HCT116 (cell line): Measurements from ENCODE around the gene EPN1.

Experiments
- CTCF ChIP-seq, 3 experiments: fragments of 200-600 bp in 1 of 3; sonication (generic) in 1 of 3; IDR thresholded peaks in 2 of 3; conservative IDR thresholded peaks in 1 of 3; 2 replicates each; pipeline ENCODE4 v1.5.1; 2012 to 2017; ENCODE audit warnings: low read depth in 2 of 3, low read length in 2 of 3, antibody characterized with exemption in 1 of 3, borderline replicate concordance in 1 of 3, control low read depth in 1 of 3, mild to moderate bottlenecking in 1 of 3, mixed read lengths in 1 of 3, mixed run types in 1 of 3, moderate library complexity in 1 of 3; ENCODE audit not compliant: insufficient read depth in 1 of 3
- ELF1 ChIP-seq: IDR thresholded peaks from 2 replicates; pipeline ENCODE4 v1.6.1; 2012; ENCODE audit warnings: low read depth, borderline replicate concordance
- EZH2 ChIP-seq: fragments of 200-600 bp; sonication (generic); IDR thresholded peaks from 2 replicates; pipeline ENCODE4 v1.6.1; 2017; ENCODE audit warnings: antibody characterized with exemption, mixed run types
- EZH2phosphoT487 ChIP-seq: fragments of 200-600 bp; IDR thresholded peaks from 2 replicates; pipeline ENCODE4 v1.6.1; 2018; ENCODE audit warnings: antibody characterized with exemption, borderline replicate concordance
- FOSL1 ChIP-seq: IDR thresholded peaks from 2 replicates; pipeline ENCODE4 v1.6.1; 2012; ENCODE audit warnings: low read depth
- POLR2A ChIP-seq: IDR thresholded peaks from 2 replicates; pipeline ENCODE4 v1.7.0; 2011; ENCODE audit warnings: borderline replicate concordance; ENCODE audit not compliant: insufficient read depth, insufficient read length; ENCODE audit errors: extremely low read depth
- POLR2AphosphoS5 ChIP-seq: IDR thresholded peaks from 2 replicates; pipeline ENCODE4 v1.6.1; 2011; ENCODE audit warnings: mild to moderate bottlenecking, low read depth, low read length, moderate library complexity
- RAD21 ChIP-seq: IDR thresholded peaks from 2 replicates; pipeline ENCODE4 v1.6.1; 2012; ENCODE audit warnings: low read depth, mild to moderate bottlenecking
- SP1 ChIP-seq: IDR thresholded peaks from 2 replicates; pipeline ENCODE4 v1.6.1; 2012; ENCODE audit warnings: low read depth
- TCF7L2 ChIP-seq: IDR thresholded peaks from 2 replicates; pipeline ENCODE4 v1.7.0; 2011; ENCODE audit warnings: borderline replicate concordance, inconsistent platforms; ENCODE audit not compliant: insufficient read depth, insufficient read length; ENCODE audit errors: extremely low read depth
- YY1 ChIP-seq: IDR thresholded peaks from 2 replicates; pipeline ENCODE4 v1.6.1; 2011; ENCODE audit warnings: low read length, low read depth, moderate library complexity, mild to moderate bottlenecking; ENCODE audit not compliant: insufficient replicate concordance; ENCODE audit errors: extremely low read depth
- ZFX ChIP-seq: fragments of 450-650 bp; IDR thresholded peaks from 2 replicates; pipeline ENCODE4 v1.6.1; 2017
- TF ChIP-seq, protein P1 (sequence below): IDR thresholded peaks from 2 replicates; pipeline ENCODE4 v1.6.1; 2012
- TF ChIP-seq, protein P2 (sequence below): IDR thresholded peaks from 2 replicates; pipeline ENCODE4 v1.6.1; 2012; ENCODE audit warnings: low read depth

DNA sequence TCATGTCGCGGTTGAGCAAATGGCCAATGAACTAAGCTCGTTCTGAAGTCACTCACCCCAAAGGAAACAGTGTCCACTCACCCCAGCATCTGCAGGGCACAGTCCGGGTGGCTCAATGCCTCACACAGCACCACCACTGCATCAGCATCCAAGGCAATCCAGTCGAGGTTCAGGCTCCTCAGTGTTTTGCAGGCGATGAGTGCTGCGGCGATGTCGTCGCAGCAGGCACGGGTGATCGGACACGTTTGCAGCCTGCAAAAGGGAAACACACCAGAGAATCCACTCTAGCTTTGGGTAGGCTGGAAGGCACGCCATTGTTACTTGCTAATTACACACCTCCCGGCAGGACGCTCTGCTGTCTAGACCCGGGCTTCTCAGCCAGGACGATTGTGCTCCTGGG lies 36.7 kb downstream of the EPN1 start:
- no peak for TF ChIP-seq EZH2phosphoT487
- no peak for TF ChIP-seq FOSL1
- no peak for TF ChIP-seq CTCF (IDR thresholded peaks at IDR 0.05 in 2 of 3, conservative IDR thresholded peaks at IDR 0.05 in 1 of 3; ENCODE audit: borderline replicate concordance in 1 of 3, insufficient read depth in 1 of 3, low read depth in 2 of 3, low read length in 2 of 3)
- no peak for TF ChIP-seq SP1
- TF ChIP-seq POLR2A, result no peak
- TF ChIP-seq YY1, result no peak
- TF ChIP-seq TCF7L2, result no peak
- TF ChIP-seq EZH2, result no peak
- no peak for TF ChIP-seq ELF1
- TF ChIP-seq RAD21, result no peak
- TF ChIP-seq, protein P1, sequence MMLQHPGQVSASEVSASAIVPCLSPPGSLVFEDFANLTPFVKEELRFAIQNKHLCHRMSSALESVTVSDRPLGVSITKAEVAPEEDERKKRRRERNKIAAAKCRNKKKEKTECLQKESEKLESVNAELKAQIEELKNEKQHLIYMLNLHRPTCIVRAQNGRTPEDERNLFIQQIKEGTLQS, result no peak
- TF ChIP-seq, protein P2, sequence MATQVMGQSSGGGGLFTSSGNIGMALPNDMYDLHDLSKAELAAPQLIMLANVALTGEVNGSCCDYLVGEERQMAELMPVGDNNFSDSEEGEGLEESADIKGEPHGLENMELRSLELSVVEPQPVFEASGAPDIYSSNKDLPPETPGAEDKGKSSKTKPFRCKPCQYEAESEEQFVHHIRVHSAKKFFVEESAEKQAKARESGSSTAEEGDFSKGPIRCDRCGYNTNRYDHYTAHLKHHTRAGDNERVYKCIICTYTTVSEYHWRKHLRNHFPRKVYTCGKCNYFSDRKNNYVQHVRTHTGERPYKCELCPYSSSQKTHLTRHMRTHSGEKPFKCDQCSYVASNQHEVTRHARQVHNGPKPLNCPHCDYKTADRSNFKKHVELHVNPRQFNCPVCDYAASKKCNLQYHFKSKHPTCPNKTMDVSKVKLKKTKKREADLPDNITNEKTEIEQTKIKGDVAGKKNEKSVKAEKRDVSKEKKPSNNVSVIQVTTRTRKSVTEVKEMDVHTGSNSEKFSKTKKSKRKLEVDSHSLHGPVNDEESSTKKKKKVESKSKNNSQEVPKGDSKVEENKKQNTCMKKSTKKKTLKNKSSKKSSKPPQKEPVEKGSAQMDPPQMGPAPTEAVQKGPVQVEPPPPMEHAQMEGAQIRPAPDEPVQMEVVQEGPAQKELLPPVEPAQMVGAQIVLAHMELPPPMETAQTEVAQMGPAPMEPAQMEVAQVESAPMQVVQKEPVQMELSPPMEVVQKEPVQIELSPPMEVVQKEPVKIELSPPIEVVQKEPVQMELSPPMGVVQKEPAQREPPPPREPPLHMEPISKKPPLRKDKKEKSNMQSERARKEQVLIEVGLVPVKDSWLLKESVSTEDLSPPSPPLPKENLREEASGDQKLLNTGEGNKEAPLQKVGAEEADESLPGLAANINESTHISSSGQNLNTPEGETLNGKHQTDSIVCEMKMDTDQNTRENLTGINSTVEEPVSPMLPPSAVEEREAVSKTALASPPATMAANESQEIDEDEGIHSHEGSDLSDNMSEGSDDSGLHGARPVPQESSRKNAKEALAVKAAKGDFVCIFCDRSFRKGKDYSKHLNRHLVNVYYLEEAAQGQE, result no peak
- no peak for TF ChIP-seq ZFX
- no peak for TF ChIP-seq POLR2AphosphoS5
